Cardiac fibroblast (primary cell): ENCODE results near the gene BAD.
"Not testable (repeated sequence)": the region's sequence is repeated elsewhere in the genome, so short reads cannot be mapped to it uniquely, and the experiment has no call there.

Experiments used
- DNase-seq, 2 donors: peaks; one replicate each; pipeline versions ENCODE4 v3.0.0 to v3.0.0-alpha.2; 2010; ENCODE audit warnings: low read depth in 2 of 2
- H3K4me3 ChIP-seq, 2 donors: replicated peaks in 1 of 2; 1 replicate in 1 of 2; 2 replicates in 1 of 2; pipeline ENCODE4 v1.5.1; 2011; ENCODE audit warnings: low read depth in 2 of 2, low read length in 2 of 2, mild to moderate bottlenecking in 2 of 2, moderate library complexity in 1 of 2
- TF ChIP-seq, protein P1 (sequence below): IDR thresholded peaks from one replicate; pipeline ENCODE4 v1.5.1; 2011; ENCODE audit warnings: low read depth, mild to moderate bottlenecking, low read length, inconsistent platforms

Gene BAD

DNA sequence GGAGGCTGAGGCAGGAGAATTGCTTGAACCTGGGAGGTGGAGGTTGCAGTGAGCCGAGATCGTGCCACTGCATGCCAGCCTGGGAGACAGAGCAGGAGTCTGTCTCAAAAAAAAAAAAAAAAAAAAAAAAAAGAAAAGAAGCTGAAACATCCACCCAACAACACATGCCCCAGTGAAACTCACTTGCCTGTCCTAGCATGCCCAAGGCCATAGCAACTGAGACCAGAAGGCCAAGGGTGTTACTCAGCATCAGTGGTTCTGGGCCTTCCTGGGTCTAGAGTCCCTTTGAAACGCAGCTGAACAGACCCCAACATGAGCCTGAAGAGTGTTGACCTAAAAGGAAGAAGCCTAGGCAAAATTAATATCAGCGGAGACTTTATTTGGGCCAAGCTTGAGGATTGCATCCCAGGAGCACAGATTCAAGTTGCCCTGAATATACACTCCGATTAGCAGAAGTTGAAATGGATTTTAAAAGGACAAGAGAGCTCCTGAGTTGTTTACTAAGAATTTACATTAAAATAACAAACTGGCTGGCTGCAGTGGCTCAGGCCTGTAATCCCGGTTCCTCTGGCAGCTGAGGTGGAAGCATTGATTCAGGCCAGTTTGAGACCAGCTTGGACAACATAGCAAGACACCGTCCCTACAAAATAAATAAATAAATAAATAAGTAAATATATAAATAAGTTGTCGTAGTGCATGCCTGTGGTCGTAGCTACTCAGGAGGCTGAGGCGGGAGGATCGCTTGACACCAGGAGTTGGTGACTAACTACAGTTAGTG is 40.4 kb upstream of the BAD start:
- H3K4me3 ChIP-seq, result no peak overlapping the region
- DNase-seq, result no peak
- TF ChIP-seq, protein P1, sequence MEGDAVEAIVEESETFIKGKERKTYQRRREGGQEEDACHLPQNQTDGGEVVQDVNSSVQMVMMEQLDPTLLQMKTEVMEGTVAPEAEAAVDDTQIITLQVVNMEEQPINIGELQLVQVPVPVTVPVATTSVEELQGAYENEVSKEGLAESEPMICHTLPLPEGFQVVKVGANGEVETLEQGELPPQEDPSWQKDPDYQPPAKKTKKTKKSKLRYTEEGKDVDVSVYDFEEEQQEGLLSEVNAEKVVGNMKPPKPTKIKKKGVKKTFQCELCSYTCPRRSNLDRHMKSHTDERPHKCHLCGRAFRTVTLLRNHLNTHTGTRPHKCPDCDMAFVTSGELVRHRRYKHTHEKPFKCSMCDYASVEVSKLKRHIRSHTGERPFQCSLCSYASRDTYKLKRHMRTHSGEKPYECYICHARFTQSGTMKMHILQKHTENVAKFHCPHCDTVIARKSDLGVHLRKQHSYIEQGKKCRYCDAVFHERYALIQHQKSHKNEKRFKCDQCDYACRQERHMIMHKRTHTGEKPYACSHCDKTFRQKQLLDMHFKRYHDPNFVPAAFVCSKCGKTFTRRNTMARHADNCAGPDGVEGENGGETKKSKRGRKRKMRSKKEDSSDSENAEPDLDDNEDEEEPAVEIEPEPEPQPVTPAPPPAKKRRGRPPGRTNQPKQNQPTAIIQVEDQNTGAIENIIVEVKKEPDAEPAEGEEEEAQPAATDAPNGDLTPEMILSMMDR, result no peak

DNA sequence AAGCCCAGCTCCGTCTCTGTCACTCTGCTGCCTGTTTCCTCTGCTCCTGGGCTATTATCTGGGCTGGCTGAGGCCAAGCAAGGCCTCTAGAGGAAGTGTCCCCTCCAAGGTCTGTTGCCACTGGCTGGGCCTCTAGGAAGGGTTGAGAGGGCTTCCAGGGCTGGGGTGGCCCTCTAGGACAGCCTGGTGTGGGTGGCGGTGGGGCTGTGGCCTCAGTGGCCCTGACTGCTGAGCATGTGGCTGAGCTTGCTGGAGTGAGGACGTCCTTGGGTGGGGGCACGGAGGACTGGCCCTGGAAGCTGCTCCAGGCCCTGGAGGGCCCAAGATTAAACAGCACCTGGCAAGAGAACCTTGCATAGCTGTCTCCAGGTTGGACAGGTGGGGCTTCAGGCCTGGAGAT is 39.5 kb upstream of the BAD start:
- not testable (repeated sequence) for H3K4me3 ChIP-seq, DNase-seq

DNA sequence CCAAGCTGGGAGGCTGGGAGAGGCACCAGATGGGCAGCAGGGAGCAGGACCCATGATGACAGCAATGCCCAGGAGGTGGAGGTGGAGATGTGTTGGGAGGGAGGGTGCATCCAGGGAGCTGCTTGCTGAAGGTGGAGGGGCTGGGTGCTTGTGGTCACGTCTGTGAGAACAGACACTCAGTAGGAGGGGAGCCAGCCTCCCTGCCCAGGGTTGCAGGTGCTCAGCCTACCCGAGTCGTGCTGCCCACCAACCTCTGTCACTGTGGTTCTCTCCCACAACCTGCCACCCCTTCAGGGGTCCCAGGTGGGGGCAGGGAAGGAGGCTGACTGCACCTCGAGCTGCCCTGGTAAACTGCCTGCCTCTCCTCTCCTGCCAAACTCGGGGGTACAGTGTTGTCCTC is 38.9 kb upstream of the BAD start:
- TF ChIP-seq, protein P1, result no peak
- DNase-seq, result no peak
- no peak overlapping the region for H3K4me3 ChIP-seq

DNA sequence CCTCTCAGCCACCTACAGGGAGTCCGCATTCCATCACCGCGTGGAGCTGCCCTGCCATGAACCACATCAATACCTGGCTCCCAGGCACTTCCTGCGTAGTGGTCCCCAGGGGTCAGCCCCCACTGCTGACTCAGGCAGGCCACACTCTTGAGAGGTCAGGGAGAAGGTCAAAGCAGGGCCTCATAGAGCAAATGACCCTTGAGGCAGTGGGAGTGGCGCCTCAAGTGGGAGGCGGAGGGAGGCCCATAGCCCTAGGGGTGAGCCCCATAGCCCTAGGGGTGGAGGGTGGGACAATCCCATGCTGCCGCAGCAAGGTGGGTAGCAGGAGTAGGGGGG is 38.4 kb upstream of the BAD start:
- TF ChIP-seq, protein P1, result no peak
- H3K4me3 ChIP-seq, result no peak overlapping the region
- DNase-seq, result no peak

DNA sequence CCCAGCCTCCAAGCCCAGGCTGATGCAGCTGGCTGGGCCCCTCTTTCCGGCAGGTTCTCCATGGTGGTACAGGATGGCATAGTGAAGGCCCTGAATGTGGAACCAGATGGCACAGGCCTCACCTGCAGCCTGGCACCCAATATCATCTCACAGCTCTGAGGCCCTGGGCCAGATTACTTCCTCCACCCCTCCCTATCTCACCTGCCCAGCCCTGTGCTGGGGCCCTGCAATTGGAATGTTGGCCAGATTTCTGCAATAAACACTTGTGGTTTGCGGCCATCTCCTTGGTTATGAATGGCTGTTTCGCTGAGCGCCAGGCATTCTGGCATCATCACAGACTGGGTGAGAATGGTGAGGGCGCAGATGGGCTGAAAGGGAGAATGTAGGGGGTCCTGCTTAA is 37.1 kb upstream of the BAD start:
- TF ChIP-seq, protein P1, result no peak
- DNase-seq, result no peak
- H3K4me3 ChIP-seq, result no peak overlapping the region

DNA sequence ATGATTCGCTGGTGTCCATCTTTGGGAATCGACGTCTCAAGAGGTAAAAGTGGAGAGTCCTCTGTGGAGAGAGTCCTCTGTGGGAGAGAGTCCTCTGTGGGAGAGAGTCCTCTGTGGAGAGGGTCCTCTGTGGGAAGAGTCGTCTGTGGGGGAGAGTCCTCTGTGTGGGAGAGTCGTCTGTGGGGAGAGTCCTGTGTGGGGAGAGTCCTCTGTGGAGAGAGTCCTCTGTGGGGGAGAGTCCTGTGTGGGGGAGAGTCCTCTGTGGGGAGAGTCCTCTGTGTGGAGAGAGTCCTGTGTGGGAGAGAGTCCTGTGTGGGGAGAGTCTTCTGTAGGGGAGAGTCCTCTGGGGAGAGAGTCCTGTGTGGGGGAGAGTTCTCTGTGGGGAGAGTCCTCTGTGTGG is 36.6 kb upstream of the BAD start:
- no peak for DNase-seq
- TF ChIP-seq, protein P1, result no peak

DNA sequence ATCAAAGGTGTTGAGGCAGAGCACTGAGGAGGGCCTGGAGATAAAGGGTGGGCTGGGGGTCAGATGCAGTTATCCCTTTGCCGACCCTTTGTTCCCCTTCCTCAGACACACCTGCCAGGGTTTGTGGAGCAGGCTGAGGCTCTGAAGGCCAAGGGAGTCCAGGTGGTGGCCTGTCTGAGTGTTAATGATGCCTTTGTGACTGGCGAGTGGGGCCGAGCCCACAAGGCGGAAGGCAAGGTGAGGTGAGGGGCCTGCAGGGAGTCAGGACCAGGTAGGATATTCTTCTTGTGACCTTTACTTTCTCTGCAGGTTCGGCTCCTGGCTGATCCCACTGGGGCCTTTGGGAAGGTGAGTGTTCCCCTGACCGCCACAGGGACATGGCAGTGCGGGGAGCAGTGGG is 36.1 kb upstream of the BAD start:
- H3K4me3 ChIP-seq, result no peak overlapping the region
- TF ChIP-seq, protein P1, result no peak
- no peak for DNase-seq

More for the DNA sequence above, 36.6 kb upstream of the BAD start:
- no peak overlapping the region for H3K4me3 ChIP-seq
